ENCODE measurements around the gene TOR3A. TPM values are rescaled to one million over a fixed set of nuclear protein-coding genes. Genes with fewer than 3 reads are reported as not detected.

Gene TOR3A
- total RNA-seq, 4 donors from 2014 or later = 38.6 to 55.8 (median 39.1) TPM

DNA sequence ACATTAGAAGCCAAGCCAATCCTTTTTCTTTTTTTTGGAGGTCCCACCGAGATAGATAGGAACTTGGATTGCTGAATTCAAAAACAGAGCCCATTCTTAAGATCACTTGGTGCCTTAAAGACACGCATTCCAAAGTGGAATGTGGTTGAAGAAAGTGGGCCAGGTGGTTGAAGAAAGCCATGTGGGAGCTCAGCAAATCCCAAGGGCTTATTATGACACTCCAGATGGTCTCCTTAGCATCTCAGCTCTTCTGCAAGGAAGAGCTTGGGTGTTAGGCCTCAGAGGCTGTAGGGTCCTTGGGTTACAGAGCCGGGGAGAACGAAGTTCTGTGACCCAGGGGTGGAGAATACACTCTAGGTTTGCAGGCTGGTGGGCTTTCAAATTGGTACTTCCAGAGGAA, 13.5 kb downstream of the TOR3A start:
- 80% methylated on average over 4 of the region's 4 CpGs for WGBS
- TF ChIP-seq POLR2AphosphoS5 (IDR thresholded peaks at IDR 0.05) = no peak
- no peak for TF ChIP-seq EP300 (IDR thresholded peaks at IDR 0.05)
- TF ChIP-seq, protein P1, sequence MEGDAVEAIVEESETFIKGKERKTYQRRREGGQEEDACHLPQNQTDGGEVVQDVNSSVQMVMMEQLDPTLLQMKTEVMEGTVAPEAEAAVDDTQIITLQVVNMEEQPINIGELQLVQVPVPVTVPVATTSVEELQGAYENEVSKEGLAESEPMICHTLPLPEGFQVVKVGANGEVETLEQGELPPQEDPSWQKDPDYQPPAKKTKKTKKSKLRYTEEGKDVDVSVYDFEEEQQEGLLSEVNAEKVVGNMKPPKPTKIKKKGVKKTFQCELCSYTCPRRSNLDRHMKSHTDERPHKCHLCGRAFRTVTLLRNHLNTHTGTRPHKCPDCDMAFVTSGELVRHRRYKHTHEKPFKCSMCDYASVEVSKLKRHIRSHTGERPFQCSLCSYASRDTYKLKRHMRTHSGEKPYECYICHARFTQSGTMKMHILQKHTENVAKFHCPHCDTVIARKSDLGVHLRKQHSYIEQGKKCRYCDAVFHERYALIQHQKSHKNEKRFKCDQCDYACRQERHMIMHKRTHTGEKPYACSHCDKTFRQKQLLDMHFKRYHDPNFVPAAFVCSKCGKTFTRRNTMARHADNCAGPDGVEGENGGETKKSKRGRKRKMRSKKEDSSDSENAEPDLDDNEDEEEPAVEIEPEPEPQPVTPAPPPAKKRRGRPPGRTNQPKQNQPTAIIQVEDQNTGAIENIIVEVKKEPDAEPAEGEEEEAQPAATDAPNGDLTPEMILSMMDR (IDR thresholded peaks at IDR 0.05) = no peak
- no peak for TF ChIP-seq POLR2A (IDR thresholded peaks at IDR 0.05; ENCODE audit: low read depth)
- Histone ChIP-seq H3K27ac (replicated peaks in 1 of 4) (peak overlapping the region in 1 of 4 donors; percentile 27), H3K4me1 (peaks cover 17 to 22% (median 20%) of the 10 kb centered on the region in 4 donors), H3K27me3 (no peaks in the 10 kb centered on the region), H3K36me3 (peaks cover 23 to 75% (median 67%) of the 10 kb centered on the region in 4 donors), H3K9me3 (no peaks in the 10 kb centered on the region), H3K4me3 (no peak overlapping the region)
- intact Hi-C loops (cut with DNase I) = no loop called here
- no peak for DNase-seq (ENCODE audit: extremely low spot score)

DNA sequence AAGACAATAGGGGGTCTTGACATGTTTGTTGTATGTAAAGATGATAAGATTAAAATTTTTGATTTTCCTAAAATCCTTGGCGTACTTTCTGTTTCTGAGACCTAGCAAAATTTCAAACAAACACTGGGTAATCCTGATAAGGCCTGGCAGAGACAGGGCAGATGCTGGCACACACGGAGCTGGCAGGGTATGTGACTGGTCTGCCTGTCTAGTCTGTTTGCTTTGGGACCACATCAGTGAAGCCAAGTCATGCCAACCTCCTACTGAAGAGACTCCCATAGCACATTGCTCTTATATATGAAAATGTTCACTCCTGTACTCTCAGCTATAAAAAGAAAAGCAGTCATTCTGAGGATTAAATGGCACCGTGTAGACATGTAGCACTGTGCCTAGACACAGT, 14.1 kb downstream of the TOR3A start:
- no peak for DNase-seq (ENCODE audit: extremely low spot score)
- H3K4me1 ChIP-seq = peaks cover 14 to 16% (median 16%) of the 10 kb centered on the region in 4 donors
- no peaks in the 10 kb centered on the region for H3K9me3 ChIP-seq
- peaks cover 23 to 80% (median 66%) of the 10 kb centered on the region in 4 donors for H3K36me3 ChIP-seq
- no peak overlapping the region for H3K27ac ChIP-seq (replicated peaks in 1 of 4)
- H3K27me3 ChIP-seq = no peaks in the 10 kb centered on the region
- intact Hi-C loops (cut with DNase I) = no loop called here
- no peak overlapping the region for H3K4me3 ChIP-seq
- no peak for TF ChIP-seq EP300 (IDR thresholded peaks at IDR 0.05)
- TF ChIP-seq, protein P1 (IDR thresholded peaks at IDR 0.05) = no peak
- no peak for TF ChIP-seq POLR2A (IDR thresholded peaks at IDR 0.05; ENCODE audit: low read depth)
- no peak for TF ChIP-seq POLR2AphosphoS5 (IDR thresholded peaks at IDR 0.05)
- WGBS = 91% methylated on average over 3 of the region's 3 CpGs

DNA sequence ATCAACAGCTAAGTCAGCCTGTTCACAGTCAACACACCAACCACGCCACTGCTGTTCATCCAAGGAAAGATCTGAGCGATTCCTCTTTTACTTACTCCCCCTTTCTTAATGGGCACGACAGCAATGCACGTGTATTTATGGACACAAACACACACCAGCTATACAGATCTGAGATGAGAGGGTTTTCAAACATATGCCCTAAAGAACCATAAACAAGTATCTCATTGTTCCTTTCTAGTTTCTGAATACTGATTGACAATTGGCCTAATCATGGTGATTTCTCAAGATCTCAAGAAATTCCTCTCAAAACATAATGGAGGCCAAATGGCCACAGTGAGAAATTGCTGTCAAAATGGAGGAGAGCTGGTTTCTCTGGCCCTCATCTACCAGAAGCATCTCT, 18.0 kb downstream of the TOR3A start:
- no peak for DNase-seq (ENCODE audit: extremely low spot score)
- Histone ChIP-seq H3K9me3 (no peaks in the 10 kb centered on the region), H3K4me1 (no peaks in the 10 kb centered on the region), H3K27ac (replicated peaks in 1 of 4) (no peak overlapping the region), H3K27me3 (no peaks in the 10 kb centered on the region), H3K36me3 (peaks cover 8 to 51% (median 44%) of the 10 kb centered on the region in 4 donors), H3K4me3 (no peak overlapping the region)
- intact Hi-C loops (cut with DNase I) = no loop called here
- TF ChIP-seq POLR2AphosphoS5 (IDR thresholded peaks at IDR 0.05) (no peak), POLR2A (IDR thresholded peaks at IDR 0.05; ENCODE audit: low read depth) (no peak), EP300 (IDR thresholded peaks at IDR 0.05) (no peak)
- TF ChIP-seq, protein P1 (IDR thresholded peaks at IDR 0.05) = no peak
- WGBS = 100% methylated on average over 4 of the region's 4 CpGs

- intact Hi-C loops (cut with DNase I) = no loop called here
- Histone ChIP-seq H3K36me3 (peaks cover 0 to 42% (median 33%) of the 10 kb centered on the region in 4 donors), H3K4me1 (no peaks in the 10 kb centered on the region), H3K9me3 (no peaks in the 10 kb centered on the region), H3K27ac (replicated peaks in 1 of 4) (no peak overlapping the region), H3K27me3 (no peaks in the 10 kb centered on the region), H3K4me3 (no peak overlapping the region)
- no peak for DNase-seq (ENCODE audit: extremely low spot score)
- TF ChIP-seq, protein P1 (IDR thresholded peaks at IDR 0.05) = no peak
- TF ChIP-seq POLR2A (IDR thresholded peaks at IDR 0.05; ENCODE audit: low read depth) (no peak), POLR2AphosphoS5 (IDR thresholded peaks at IDR 0.05) (no peak), EP300 (IDR thresholded peaks at IDR 0.05) (no peak)
- 100% methylated on average over 3 of the region's 4 CpGs for WGBS
These were observed 19.7 kb downstream of the TOR3A start for GRCh38 chr1:179101566-179101965.

- Histone ChIP-seq H3K27me3 (no peaks in the 10 kb centered on the region), H3K27ac (replicated peaks in 1 of 4) (no peak overlapping the region), H3K4me3 (no peak overlapping the region), H3K9me3 (no peaks in the 10 kb centered on the region), H3K36me3 (peaks cover 2 to 46% (median 38%) of the 10 kb centered on the region in 4 donors), H3K4me1 (no peaks in the 10 kb centered on the region)
- no peak for DNase-seq (ENCODE audit: extremely low spot score)
- TF ChIP-seq POLR2A (IDR thresholded peaks at IDR 0.05; ENCODE audit: low read depth) (no peak), EP300 (IDR thresholded peaks at IDR 0.05) (no peak), POLR2AphosphoS5 (IDR thresholded peaks at IDR 0.05) (no peak)
- TF ChIP-seq, protein P1 (IDR thresholded peaks at IDR 0.05) = no peak
- 100% methylated on average over 1 of the region's 1 CpG for WGBS
- intact Hi-C loops (cut with DNase I) = no loop called here
These were observed 22.1 kb downstream of the TOR3A start for GRCh38 chr1:179103999-179104398.

Measured in esophagus muscularis mucosa (tissue), 4 donors.